T-helper 17 cell (primary cell): Measurements from ENCODE around the gene CALB2. TPM values are rescaled to one million over a fixed set of nuclear protein-coding genes. Genes with fewer than 3 reads are reported as not detected.
A peak's percentile ranks its signal among the peaks of the same experiment; 100 is the strongest.
"Not testable (repeated sequence)": the region's sequence is repeated elsewhere in the genome, so short reads cannot be mapped to it uniquely, and the experiment has no call there.

ENCODE experiments used
- ATAC-seq: fragments of 150-1000 bp; cut with Tn5 transposase; 2 replicates; pipeline ENCODE4 v1.10.0; 2021; ENCODE audit warnings: mild to moderate bottlenecking, moderate library complexity
- DNase-seq, 3 donors: peaks; one replicate each; pipeline versions ENCODE4 v3.0.0 to v3.0.0-alpha.2; 2020 to 2021
- H3K9me3 ChIP-seq: one replicate; pipeline ENCODE4 v1.7.0; 2013; ENCODE audit warnings: low read length, mild to moderate bottlenecking; ENCODE audit not compliant: control insufficient read depth, poor library complexity, severe bottlenecking
- H3K27ac Mint-ChIP-seq: one replicate; pipeline ENCODE4 v1.8.0; 2022; ENCODE audit warnings: mild to moderate bottlenecking, moderate library complexity, mixed read lengths
- H3K27me3 Mint-ChIP-seq: one replicate; pipeline ENCODE4 v1.8.0; 2022; ENCODE audit warnings: mixed read lengths
- H3K36me3 Mint-ChIP-seq: one replicate; pipeline ENCODE4 v1.8.0; 2022; ENCODE audit warnings: low read depth, mixed read lengths
- H3K4me1 Mint-ChIP-seq: one replicate; pipeline ENCODE4 v1.8.0; 2022; ENCODE audit warnings: mild to moderate bottlenecking, mixed read lengths
- H3K4me3 Mint-ChIP-seq: one replicate; pipeline ENCODE4 v1.8.0; 2022; ENCODE audit warnings: mild to moderate bottlenecking, moderate library complexity, mixed read lengths
- total RNA-seq, 4 donors: library from RNA in 2 of 4; stranded (reverse) in 2 of 4; gene quantifications; one replicate each; pipeline ENCODE4 v1.2.3 and lab custom pipeline; 2022 to 2026

CALB2 gene, protein sequence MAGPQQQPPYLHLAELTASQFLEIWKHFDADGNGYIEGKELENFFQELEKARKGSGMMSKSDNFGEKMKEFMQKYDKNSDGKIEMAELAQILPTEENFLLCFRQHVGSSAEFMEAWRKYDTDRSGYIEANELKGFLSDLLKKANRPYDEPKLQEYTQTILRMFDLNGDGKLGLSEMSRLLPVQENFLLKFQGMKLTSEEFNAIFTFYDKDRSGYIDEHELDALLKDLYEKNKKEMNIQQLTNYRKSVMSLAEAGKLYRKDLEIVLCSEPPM
- total RNA-seq, result not detected
- total RNA-seq (lab: John Stamatoyannopoulos, UW), result 0 reads per million in 2 donors

DNA sequence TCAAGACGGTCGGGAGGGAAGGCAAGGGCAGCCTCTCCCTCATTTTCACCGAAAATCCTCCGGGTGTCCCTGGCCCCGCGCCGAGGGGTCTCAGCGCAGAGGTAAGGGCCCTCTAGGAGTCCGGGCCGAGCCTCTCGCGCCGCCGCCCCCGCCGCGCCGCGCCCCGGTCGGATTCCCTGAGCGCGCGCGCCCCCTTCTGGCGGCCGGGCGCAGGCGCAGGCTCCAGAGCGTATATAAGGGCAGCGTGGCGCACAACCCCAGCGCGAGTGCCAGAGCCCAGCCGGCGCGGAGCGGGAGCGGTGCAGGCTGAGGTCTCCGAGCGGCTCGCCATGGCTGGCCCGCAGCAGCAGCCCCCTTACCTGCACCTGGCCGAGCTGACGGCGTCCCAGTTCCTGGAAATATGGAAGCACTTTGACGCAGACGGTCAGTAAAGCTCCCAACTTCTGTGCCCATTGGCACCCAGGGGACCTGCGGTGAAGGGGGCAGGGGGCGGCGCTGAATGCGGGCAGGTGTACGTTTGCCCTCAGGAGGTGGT, at the start of gene CALB2:
CALB2 (plus strand) TSS at position 260 of the 535 bp plus-strand sequence; CDS start at position 330, 70 bp downstream.
- Mint-ChIP-seq H3K27ac (no peak within 1 kb of the TSS), H3K36me3 (no peaks in the 10 kb centered on the region), H3K4me1 (peaks cover 4% of the 10 kb centered on the region), H3K27me3 (peaks cover 52% of the 10 kb centered on the region), H3K4me3 (no peak within 1 kb of the TSS)
- DNase-seq (peak; percentile 42 to 67 (median 63)), ATAC-seq (peak; percentile 94)
- H3K9me3 ChIP-seq, result no peaks in the 10 kb centered on the region

GRCh38 chr16:71311553-71312158, 46.9 kb upstream of the CALB2 start:
- H3K9me3 ChIP-seq, result no peaks in the 10 kb centered on the region
- H3K4me3 Mint-ChIP-seq, result no peak overlapping the region
- ATAC-seq (no peak), DNase-seq (peak in 1 of 3 donors; percentile 8)
- H3K27ac Mint-ChIP-seq, result no peak overlapping the region
- peaks cover 82% of the 10 kb centered on the region for H3K27me3 Mint-ChIP-seq
- no peaks in the 10 kb centered on the region for H3K4me1 Mint-ChIP-seq
- peaks cover 4% of the 10 kb centered on the region for H3K36me3 Mint-ChIP-seq

- not testable (repeated sequence) for H3K4me1 Mint-ChIP-seq, ATAC-seq, H3K4me3 Mint-ChIP-seq, H3K27ac Mint-ChIP-seq, H3K9me3 ChIP-seq, H3K36me3 Mint-ChIP-seq, DNase-seq
- H3K27me3 Mint-ChIP-seq, result peaks cover 78% of the 10 kb centered on the region
Observed at GRCh38 chr16:71313591-71313990, 44.9 kb upstream of the CALB2 start.

DNA sequence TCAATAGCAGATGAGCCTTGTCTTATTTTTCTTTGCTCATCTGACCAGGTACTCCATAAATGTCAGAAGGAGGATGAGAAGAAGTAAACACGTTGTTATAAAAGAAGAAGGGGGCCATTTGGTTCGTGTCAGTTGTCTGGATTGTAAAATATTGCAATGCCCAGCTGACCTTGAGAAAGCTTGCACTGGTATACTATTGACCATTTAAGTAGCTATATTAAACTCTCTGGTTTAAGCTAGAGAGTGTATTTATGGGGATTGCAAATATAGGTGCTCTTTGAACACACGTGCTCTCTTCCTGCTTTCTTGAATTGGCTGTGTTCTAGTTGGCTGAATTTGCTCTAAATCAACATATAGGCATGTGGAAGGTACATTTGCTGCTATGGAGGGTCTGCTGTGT, 43.3 kb upstream of the CALB2 start:
- Mint-ChIP-seq H3K4me3 (no peak overlapping the region), H3K27ac (no peak overlapping the region), H3K36me3 (no peaks in the 10 kb centered on the region), H3K27me3 (peaks cover 73% of the 10 kb centered on the region), H3K4me1 (no peaks in the 10 kb centered on the region)
- DNase-seq, result no peak
- no peak for ATAC-seq
- H3K9me3 ChIP-seq, result no peaks in the 10 kb centered on the region

GRCh38 chr16:71319999-71320398, 38.5 kb upstream of the CALB2 start:
- ATAC-seq, result no peak
- Mint-ChIP-seq H3K27ac (no peak overlapping the region), H3K27me3 (peaks cover 60% of the 10 kb centered on the region), H3K4me1 (no peaks in the 10 kb centered on the region), H3K36me3 (no peaks in the 10 kb centered on the region), H3K4me3 (no peak overlapping the region)
- H3K9me3 ChIP-seq, result no peaks in the 10 kb centered on the region
- DNase-seq, result no peak

DNA sequence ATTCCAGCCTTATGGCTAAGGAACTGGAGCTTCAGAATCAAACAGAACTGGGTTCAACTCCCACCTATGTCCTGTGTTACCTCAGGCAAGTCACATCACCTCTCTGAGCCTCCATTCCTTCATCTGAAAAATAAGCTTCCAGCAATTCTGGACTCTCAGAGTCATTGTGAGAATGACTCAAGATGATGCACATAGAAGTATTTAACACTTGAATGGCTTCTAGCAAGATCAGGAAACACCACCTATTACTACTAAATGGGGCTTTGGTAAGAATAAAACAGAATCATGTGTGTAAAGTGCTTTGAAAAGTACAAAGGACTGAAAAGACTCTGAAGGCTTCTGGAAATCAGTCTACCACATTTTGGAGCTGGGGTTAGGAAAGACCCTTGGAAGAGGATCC, 30.8 kb upstream of the CALB2 start:
- no peak overlapping the region for H3K4me3 Mint-ChIP-seq
- DNase-seq, result no peak
- H3K36me3 Mint-ChIP-seq, result no peaks in the 10 kb centered on the region
- no peaks in the 10 kb centered on the region for H3K4me1 Mint-ChIP-seq
- no peak overlapping the region for H3K27ac Mint-ChIP-seq
- H3K9me3 ChIP-seq, result no peaks in the 10 kb centered on the region
- H3K27me3 Mint-ChIP-seq, result peaks cover 37% of the 10 kb centered on the region
- ATAC-seq, result no peak

- H3K9me3 ChIP-seq, result no peaks in the 10 kb centered on the region
- H3K36me3 Mint-ChIP-seq, result no peaks in the 10 kb centered on the region
- H3K27ac Mint-ChIP-seq, result no peak overlapping the region
- peaks cover 37% of the 10 kb centered on the region for H3K27me3 Mint-ChIP-seq
- H3K4me1 Mint-ChIP-seq, result no peaks in the 10 kb centered on the region
- DNase-seq, result no peak
- no peak overlapping the region for H3K4me3 Mint-ChIP-seq
- no peak for ATAC-seq
Observed at GRCh38 chr16:71328151-71328550, 30.4 kb upstream of the CALB2 start.

DNA sequence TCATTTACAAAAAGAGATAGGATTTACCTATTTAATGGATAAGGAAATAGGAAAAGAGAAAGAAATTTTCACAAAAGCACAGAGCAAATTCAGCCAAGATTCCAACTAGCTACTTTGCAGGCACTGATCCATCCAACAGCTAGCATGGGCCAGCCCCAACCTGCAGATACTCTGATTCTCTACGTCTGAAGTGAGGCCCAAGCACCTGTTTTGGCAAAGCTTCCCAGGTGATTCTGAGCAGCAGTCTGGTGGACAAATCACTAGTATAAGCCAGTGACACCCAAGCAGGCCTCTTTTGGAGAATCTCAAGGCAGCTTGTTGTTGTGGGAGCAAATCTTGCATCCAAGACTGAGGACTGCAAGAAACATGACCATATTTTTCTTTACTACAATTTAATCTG, 20.9 kb upstream of the CALB2 start:
- H3K27ac Mint-ChIP-seq, result no peak overlapping the region
- no peak overlapping the region for H3K4me3 Mint-ChIP-seq
- ATAC-seq, result no peak
- no peaks in the 10 kb centered on the region for H3K9me3 ChIP-seq
- H3K36me3 Mint-ChIP-seq, result no peaks in the 10 kb centered on the region
- no peak for DNase-seq
- peaks cover 51% of the 10 kb centered on the region for H3K27me3 Mint-ChIP-seq
- no peaks in the 10 kb centered on the region for H3K4me1 Mint-ChIP-seq

DNA sequence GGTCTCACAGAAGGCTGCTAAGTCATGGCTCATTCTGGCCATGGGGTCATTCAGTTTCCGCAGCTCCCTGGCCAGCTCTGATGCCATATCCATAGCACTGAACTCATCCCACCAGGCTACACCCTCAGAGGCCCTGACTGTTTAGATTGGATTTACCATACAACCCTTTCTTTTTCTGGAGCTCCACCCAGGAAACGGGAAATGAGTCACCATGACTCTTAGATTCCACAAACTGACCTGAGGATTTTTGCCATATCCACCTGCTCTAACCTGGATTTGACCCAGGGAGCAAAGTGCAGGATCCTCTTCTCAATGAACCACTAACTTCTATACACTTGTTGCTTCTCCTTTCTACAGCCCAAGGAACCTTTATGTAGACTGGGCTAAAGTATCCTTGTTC, 20.3 kb upstream of the CALB2 start:
- DNase-seq, result no peak

GRCh38 chr16:71338632-71339031, 19.9 kb upstream of the CALB2 start:
- H3K27ac Mint-ChIP-seq, result no peak overlapping the region
- peaks cover 55% of the 10 kb centered on the region for H3K27me3 Mint-ChIP-seq

More for the DNA sequence above, 20.3 kb upstream of the CALB2 start:
- Mint-ChIP-seq H3K4me1 (no peaks in the 10 kb centered on the region), H3K4me3 (no peak overlapping the region), H3K27ac (no peak overlapping the region), H3K27me3 (peaks cover 51% of the 10 kb centered on the region), H3K36me3 (no peaks in the 10 kb centered on the region)
- H3K9me3 ChIP-seq, result no peaks in the 10 kb centered on the region
- no peak for ATAC-seq

DNA sequence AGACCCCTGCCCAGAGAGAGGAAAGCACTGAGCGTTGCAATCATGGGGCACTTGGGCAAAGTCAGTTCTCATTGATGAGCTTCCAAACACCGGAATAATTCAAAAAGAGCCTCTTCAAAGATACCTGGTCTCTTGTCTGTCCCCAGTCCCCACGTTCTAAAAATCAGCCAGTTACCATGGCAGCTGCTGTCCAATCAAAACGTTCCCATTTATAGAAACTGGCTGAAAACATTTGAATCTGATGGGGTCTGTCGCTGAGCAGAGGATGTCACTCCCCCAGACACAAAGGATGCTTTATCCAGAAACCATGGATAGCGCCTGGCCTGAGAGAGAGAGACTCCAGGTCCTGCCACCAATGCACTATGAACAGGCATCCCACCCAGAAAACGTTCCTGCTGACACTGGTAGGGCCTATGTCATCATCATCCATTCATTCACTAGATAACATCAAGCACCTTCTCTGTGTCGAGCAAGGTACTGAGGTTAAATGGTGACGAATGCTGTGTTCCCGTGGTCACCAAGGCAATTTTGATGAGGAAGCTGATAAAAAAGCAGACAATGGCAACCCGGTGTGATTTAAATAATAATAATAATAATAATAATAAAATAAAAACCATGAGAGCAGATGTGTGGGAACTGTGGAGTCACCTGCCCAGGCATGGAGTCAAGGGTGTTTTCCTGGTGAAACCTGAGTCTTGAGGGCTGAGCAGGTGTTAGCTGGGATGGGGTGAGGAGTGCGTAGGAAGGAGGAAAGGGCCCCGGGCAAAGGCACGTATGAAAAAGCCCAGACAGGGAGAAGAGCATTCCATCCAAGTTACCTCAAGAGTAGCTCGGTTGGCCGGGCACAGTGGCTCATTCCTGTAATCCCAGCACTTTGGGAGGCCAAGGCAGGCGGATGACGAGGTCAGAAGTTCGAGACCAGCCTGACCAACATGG, 19.0 kb upstream of the CALB2 start:
- Mint-ChIP-seq H3K4me3 (no peak overlapping the region), H3K27me3 (peaks cover 60% of the 10 kb centered on the region), H3K36me3 (no peaks in the 10 kb centered on the region), H3K27ac (no peak overlapping the region), H3K4me1 (no peaks in the 10 kb centered on the region)
- DNase-seq, result no peak
- ATAC-seq, result no peak
- no peaks in the 10 kb centered on the region for H3K9me3 ChIP-seq

More at GRCh38 chr16:71338632-71339031, 19.9 kb upstream of the CALB2 start:
- DNase-seq, result no peak
- no peaks in the 10 kb centered on the region for H3K9me3 ChIP-seq
- H3K4me1 Mint-ChIP-seq, result no peaks in the 10 kb centered on the region
- H3K4me3 Mint-ChIP-seq, result no peak overlapping the region
- no peaks in the 10 kb centered on the region for H3K36me3 Mint-ChIP-seq
- no peak for ATAC-seq

DNA sequence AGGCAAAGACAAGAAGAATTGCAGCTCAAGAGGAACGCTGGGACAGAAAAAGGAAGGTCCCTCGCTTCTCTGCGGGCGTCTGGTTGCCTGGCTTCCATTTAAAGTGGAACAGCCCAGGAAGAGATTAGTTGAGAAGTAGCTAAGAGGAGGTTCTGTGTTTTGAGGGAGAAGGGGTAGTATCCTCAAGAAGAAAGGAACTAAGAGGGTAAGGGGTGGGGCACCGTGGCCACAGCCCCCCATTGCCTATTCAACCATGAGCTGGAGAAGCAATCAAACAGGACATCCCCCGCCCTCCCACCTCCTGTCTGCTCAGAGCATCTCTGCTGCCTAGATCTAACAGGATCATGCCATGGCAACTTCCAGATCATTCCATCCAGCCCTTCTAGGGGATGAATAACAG, 18.1 kb upstream of the CALB2 start:
- DNase-seq (no peak), ATAC-seq (no peak)
- Mint-ChIP-seq H3K4me1 (no peaks in the 10 kb centered on the region), H3K27me3 (peaks cover 61% of the 10 kb centered on the region), H3K27ac (no peak overlapping the region), H3K4me3 (no peak overlapping the region), H3K36me3 (no peaks in the 10 kb centered on the region)
- H3K9me3 ChIP-seq, result no peaks in the 10 kb centered on the region

DNA sequence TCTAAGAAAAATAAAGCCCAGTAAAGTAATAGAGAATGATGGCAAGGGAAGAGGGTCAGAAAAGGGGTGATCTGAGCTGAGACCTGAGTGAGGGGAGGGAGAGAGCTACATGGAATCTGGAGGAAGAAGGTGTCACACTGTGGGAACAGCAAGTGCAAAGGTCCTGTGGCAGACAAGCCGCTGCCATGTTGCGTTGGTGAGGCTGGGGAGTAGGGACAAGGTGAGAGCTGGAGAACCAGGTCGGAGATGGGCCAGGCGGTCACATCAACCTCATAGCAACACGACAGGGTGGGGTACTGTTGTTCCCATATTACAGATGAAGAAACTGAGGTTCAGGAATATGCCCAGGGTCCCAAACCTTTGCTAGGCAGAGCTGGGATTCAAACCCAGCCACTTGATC, 16.6 kb upstream of the CALB2 start:
- no peaks in the 10 kb centered on the region for H3K9me3 ChIP-seq
- peak overlapping the region; percentile 0 for H3K4me3 Mint-ChIP-seq
- ATAC-seq, result no peak
- H3K4me1 Mint-ChIP-seq, result no peaks in the 10 kb centered on the region
- no peak overlapping the region for H3K27ac Mint-ChIP-seq
- peaks cover 66% of the 10 kb centered on the region for H3K27me3 Mint-ChIP-seq
- H3K36me3 Mint-ChIP-seq, result no peaks in the 10 kb centered on the region
- no peak for DNase-seq
